IMR-90 (cell line): ENCODE data around the gene CABP4. TPM values are rescaled to one million over a fixed set of nuclear protein-coding genes. Genes with fewer than 3 reads are reported as not detected.
A peak's percentile ranks its signal among the peaks of the same experiment; 100 is the strongest.

ENCODE experiments used
- CEBPB ChIP-seq: IDR thresholded peaks from 2 replicates; pipeline ENCODE4 v1.6.1; 2012; ENCODE audit warnings: low read depth, low read length, improper control_type of control experiment
- FOS ChIP-seq: fragments of 150-350 bp; IDR thresholded peaks from 2 replicates; pipeline ENCODE4 v1.6.1; 2016; ENCODE audit warnings: low read depth, low read length
- RCOR1 ChIP-seq: IDR thresholded peaks from 2 replicates; pipeline ENCODE4 v1.6.1; 2012; ENCODE audit warnings: mild to moderate bottlenecking, low read length, improper control_type of control experiment; ENCODE audit not compliant: insufficient replicate concordance
- RFX5 ChIP-seq: IDR thresholded peaks from 2 replicates; pipeline ENCODE4 v1.8.0; 2012; ENCODE audit warnings: low read depth, mild to moderate bottlenecking, low read length, moderate library complexity
- polyA plus RNA-seq, 3 experiments: library from polyadenylated mRNA; depleted of rRNA; stranded (reverse); fragments of >200 nt; gene quantifications; 2 replicates each; pipeline ENCODE4 v1.2.3, GENCODE V29; 2012; ENCODE audit warnings: low replicate concordance in 1 of 3
- total RNA-seq: library from RNA; depleted of rRNA; stranded (reverse); fragments of >200 nt; gene quantifications from 2 replicates; pipeline ENCODE4 v1.2.3, GENCODE V29; 2012
- TF ChIP-seq, protein P1 (sequence below): conservative IDR thresholded peaks from 2 replicates; pipeline ENCODE4 v1.5.1; 2012; ENCODE audit warnings: mild to moderate bottlenecking, low read depth, low read length, improper control_type of control experiment

The CABP4 gene
- total and polyA plus RNA-seq, 2 of the 4 experiments (the other 2 are of a cell fraction) = not detected

DNA sequence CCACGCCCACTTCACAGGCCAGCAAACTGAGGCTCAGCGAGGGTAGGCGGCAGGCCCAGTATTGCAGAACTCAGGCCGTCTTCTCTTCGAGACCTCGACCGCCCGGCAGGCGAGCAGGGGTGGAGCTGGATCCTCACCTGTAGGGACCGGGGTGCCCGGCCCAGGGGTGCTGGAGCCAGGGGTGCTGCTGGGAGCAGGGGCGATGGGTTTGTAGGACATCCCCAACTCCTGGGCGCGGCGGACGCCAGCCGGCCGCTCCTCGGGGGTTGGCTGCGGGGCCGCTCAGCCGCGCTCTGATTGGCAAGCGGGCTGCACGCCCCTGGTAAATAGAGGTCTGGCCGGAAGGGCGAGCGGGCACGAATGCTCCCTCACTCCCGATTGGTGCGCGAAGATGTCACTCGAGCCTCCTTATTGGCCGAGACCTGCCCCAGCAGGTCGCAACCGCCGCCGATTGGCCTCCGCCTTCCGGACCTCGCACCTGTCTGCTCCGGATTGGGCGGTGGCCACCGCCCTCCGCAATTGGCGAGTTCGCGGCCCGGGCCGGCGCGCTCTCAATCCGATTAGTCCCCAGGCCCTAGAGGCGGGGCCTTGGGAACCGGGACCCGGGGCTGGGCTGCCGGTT is 52.8 kb downstream of the CABP4 start, which contains the start of gene CDK2AP2 (continued):
- TF ChIP-seq, protein P1, sequence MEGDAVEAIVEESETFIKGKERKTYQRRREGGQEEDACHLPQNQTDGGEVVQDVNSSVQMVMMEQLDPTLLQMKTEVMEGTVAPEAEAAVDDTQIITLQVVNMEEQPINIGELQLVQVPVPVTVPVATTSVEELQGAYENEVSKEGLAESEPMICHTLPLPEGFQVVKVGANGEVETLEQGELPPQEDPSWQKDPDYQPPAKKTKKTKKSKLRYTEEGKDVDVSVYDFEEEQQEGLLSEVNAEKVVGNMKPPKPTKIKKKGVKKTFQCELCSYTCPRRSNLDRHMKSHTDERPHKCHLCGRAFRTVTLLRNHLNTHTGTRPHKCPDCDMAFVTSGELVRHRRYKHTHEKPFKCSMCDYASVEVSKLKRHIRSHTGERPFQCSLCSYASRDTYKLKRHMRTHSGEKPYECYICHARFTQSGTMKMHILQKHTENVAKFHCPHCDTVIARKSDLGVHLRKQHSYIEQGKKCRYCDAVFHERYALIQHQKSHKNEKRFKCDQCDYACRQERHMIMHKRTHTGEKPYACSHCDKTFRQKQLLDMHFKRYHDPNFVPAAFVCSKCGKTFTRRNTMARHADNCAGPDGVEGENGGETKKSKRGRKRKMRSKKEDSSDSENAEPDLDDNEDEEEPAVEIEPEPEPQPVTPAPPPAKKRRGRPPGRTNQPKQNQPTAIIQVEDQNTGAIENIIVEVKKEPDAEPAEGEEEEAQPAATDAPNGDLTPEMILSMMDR = no peak
- TF ChIP-seq RCOR1 (peak; percentile 98), FOS (peak; percentile 91), CEBPB (no peak), RFX5 (no peak; the same call in 1 of the 2 replicates)
